ENCODE measurements around the gene TMEM52B. TPM values are rescaled to one million over a fixed set of nuclear protein-coding genes. Genes with fewer than 3 reads are reported as not detected.

The TMEM52B gene
- total RNA-seq = not detected

DNA sequence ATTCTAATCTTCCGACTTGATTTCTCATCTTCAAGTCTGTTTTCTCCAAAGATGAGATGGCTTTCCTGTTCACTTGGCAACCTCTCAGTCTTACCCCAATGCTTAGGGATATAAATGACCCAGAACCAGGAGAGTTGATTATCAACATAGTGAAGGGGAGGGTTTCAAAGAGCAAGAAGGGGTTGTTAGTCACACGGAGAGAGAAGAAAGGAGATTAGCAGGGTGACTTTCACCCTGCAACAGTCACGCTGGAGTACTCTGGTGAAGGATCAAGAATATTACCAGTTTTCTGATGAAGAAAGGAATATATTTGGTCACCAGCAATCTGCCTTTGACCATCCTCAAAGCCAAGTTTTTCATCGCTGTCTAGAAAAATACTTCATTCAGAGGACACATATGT is at the start of gene TMEM52B:
Gene TMEM52B, plus strand, starts transcription at position 212 of the 400 bp plus-strand sequence. CDS start 543 bp downstream, outside the sequence.
- no peak for ATAC-seq

DNA sequence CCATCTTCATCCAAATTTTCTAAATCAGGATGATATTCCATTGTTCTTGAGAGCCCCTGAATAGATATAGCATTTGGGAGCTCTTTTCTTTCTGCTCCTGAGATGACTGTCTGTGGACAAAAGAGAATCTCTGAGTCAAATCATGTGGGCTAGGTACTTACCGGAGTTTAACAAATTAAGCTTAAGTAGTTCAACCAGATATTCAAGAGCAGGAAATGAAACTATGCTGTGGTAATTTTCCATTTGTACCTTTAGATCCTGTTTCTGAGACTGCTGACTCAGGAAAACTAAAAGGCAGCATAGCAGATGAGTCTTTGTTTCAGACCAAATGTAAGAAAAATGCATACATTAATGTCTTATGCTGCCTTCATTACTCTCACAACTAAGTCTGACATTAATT is 48.8 kb upstream of the TMEM52B start, which contains the start of gene CLEC7A:
Gene CLEC7A, minus strand, starts transcription at position 158 of the 400 bp plus-strand sequence. Its CDS starts 117 bp downstream, at position 41.
- peak; percentile 85 for ATAC-seq

DNA sequence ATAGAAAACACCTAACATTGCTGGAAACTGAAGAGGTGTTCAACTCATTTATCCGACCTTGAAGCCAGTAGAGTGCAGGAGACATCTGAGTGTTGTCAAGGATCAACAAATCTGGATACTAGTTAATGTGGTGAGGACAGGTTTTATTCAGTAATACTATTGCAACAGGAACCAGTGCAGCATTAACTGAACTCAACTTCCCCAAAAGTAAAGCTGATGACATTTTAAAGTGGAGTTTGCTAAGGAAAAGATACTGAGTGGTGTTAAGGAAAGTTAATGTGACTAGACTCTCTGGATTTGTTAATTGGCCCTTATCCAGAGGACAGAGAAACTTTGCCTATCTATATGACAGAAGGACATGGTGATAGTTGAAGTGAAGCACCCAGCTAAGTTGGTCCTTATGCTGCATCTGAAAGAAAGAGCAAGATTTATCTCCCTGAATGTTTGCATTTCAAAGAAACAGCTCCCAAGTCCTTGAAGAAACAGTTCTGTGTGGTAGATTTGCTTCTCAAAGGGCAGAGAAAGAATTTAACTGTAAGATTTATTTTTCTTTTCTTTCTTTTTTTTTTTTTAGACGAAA is 47.6 kb upstream of the TMEM52B start:
- no peak for ATAC-seq

DNA sequence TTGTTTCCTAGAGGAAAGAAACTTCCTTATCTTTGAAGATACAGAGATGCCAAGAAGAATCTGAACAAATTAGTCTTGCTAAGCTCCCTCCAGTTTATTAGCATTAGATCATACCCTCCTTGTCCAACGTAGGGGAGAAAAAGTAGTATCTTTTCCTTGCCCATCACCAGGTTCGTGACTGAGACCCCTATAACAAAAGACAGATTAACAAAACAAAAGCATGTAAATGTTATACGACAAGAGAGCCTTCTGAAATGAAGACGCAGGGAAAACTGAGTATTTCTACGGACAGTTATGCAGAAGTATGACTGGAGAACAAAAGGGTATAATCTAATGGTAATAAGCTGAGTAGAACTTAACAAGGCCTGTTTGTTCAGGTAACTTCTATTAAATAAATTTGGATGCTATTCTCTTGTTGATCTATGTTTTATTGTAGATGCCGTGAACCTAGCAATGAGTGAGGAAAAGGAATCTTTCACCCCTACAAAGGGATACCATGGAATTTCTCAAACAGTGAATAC is 45.9 kb upstream of the TMEM52B start:
- no peak for ATAC-seq

DNA sequence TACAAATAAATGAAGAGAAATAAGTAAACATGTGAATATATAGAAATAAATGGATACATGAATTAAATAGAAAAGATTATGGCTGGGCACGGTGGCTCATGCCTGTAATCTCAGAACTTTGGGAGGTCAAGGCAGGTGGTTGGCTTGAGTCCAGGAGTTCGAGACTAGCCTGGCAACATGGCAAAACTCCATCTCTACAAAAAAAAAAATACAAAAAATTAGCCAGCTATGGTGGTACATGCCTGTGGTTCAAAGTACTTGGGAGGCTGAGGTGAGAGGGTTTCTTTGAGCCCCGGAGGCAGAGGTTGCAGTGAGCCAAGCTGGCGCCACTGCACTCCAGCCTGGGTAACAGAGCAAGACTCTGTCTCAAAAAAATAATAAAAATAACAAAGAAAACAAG is 43.7 kb upstream of the TMEM52B start:
- no peak for ATAC-seq

DNA sequence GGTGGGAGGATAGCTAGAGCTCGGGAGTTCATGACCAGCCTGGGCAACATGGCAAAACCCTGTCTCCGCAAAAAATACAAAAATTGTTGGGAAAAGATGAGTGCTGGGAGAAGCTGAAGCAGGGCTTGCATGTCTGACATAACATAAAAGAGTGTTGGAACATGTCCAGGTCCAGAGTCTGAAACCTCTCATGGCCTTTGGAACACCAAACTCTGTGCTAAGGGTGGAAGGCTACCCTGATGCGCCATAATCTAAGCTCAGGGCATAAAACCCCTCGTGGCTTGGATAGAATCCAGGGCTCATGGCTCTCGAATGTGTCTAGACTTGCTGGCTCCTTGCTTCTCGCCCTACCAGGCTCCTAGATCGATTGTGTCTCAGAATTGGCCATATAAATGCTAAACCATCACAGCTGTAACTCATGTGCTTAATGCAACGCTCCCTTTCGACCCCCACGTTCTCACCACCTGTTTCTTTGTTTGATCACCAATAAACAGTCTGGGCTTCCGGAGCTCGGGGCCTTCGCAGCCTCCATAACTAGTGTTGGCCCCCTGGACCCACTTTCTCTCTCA is 42.1 kb upstream of the TMEM52B start:
- no peak for ATAC-seq

DNA sequence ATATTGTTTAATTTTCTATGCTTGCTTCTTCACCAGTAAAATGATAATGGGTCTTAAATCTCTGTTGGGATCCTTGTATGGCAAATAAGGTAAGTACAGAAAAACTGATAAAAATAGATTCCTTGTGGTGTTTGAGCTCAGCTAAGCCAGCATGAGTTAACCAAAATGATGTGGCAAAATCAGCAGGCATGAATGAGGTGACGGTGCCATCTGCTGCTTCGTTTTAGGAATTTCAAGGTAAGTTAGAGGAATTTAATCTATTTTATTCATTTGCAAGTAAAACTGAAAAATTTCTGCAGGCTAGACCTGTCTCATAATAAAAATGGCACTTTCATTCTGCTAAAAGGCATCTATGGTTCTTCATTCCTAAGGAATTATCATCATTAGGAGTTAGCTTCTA is 38.8 kb upstream of the TMEM52B start:
- ATAC-seq = peak; percentile 71

DNA sequence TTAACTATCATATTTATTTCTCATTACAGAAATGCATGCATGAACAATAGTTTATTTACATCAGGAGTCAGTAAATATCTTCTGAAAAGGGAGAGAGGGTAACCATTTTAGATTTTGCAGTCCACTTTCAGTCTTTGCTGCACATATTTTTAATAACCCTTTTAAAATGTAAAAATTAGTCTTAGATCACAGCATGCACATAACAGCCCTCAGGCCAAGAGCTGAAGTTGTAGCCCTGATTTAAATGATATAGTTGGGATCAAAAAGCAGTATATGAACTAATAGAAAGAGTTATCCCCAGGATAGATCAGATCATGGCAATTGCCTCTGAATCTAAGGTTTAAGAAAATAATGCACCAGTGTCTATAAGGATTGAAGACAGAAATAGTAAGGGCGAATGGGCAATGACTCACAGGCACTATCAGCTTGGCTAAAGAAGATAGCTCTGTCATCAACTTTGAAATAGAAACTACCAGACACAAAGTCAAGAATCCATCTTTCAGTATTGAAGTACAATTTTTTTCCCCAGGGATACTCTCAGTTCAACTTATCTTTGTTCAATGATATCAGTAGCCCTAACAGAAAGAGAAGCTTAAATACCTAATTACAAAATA is 35.7 kb upstream of the TMEM52B start:
- ATAC-seq = no peak

DNA sequence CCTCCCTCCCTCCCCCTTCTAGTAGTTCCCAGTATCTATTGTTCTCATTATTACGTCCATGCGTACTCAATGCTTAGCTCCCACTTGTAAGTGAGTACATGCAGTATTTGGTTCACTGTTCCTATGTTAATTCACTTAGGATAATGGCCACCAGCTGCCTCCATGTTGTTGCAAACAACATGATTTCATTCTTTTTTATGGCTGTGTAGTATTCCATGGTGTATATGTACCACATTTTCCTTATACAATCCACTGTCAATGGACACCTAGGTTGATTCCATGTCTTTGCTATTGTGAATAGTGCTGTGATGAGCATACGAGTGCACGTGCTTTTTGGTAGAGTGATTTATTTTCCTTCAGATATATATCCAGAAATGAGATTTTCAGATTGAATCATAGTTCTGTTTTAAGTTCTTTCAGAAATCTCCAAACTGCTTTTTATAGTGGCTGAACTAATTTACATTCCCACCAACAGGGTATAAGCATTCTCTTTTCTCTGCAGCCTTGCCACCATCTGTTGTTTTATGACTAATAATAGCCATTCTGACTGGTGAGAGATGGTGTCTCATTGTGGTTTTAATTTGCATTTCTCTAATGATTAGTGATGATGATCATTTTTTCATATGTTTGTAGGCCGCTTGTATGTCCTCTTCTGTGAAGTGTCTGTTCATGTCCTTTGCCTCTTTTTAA is 31.0 kb upstream of the TMEM52B start:
- no peak for ATAC-seq

DNA sequence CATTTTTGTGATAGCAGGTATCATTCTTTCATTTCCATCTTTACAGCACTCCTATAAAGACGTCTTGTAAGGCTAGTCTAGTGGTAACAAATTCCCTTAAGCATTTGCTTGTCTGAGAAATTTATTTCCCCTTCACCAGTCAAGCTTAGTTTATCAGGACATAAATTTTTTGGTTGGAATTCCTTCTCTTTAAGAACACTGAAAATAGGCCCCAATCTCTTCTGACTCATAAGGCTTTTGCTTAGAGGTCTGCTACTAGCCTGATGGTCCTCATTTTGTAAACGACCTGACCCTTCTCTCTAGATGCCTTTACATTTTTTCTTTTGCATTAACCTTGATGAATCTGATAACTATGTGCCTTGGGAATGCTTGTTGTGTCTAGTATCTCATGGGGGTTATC is 27.2 kb upstream of the TMEM52B start:
- ATAC-seq = no peak

DNA sequence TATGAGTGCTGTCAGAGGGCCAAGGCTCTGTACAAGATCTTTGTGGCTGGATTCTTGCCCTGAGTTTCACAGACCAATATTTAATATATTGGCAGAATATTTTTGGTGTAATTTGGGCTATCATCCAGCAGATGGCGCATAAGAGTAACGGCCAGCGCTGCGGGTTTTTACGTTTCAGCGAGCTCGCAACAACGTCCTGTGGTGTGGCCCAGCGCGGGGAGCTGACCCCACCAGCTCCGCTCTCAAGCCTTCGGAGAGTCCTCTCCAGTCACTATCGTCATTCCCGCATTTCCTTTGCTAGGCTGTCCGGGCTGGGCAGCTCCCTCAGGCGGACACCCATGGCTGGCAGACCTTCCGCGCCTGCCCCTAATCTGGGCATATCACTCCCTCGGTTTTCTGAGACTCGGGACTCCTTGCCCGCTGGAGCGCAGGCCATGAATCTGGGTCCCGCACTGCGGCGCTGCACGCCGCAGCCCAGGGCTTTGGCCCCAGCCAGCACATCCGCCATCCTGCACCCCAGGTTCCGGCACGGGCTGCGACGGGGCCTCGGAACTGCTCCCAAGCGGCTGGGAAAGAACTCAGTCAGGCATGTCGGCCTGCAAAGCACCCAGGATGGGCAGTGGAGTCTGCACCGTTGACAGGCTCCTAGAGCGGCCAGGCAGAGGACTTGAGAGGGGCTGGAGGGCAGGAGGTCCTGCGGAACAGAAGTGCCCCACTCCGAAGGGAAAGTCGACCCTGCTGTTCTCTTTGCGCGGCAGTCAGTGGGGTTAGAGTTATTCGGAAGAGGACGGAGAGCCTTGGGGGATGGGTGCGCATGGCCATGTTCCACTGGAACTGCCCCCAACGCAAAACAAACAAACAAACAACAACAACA is 25.3 kb upstream of the TMEM52B start:
- peak; percentile 89 for ATAC-seq

DNA sequence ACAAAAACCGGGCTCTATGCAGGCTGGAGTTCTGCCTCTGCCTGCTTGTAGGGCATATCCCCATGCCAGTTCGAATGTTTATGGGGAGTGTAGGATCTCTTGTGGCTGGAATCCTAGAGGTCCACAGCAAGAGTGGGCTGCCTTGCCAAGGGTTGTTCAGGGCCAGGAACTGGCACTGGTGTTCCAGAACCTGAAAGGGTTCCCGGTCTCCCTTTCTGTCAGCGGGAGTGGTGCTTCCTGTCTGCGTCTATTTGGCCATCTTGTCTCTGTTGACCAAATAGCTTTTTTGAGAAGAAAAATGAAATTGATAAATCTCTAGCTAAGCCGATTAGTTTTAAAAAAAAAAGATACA is 24.7 kb upstream of the TMEM52B start:
- ATAC-seq = peak; percentile 31

DNA sequence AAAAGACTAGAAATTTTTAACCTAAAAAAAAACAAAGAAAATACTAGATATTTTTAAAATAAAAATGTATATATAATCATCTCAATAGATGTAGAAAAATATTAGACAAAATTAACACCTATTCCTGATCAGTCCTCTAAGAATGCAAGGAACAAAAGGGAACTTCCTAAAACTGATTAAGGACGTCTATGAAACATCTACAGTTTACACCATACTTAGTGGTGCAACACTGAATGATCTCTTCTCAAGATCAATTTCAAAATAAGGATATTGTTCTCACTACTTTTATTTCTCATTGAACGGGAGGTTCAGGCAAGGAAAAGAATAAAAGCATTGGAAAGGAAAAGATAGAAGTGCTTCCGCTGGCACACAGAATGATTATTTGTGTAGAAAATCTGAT is 22.9 kb upstream of the TMEM52B start:
- no peak for ATAC-seq

DNA sequence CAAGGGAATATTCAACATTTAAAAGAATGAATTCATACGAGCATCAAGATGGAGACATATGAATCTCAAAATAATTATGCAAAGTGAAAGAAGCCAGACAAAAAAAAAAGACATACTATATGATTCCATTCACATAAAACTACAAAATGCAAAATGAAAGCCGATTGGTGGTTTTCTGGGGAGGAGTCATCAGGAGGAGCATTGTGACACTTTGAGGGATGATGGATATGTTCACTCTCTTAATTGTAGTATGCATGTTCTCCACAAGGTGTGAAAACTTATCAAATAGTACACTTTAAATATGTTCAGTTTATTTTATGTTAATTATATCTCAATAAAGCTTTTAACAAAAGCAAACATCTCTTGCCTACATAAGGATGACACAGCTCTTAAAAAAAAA is 20.4 kb upstream of the TMEM52B start:
- no peak for ATAC-seq

DNA sequence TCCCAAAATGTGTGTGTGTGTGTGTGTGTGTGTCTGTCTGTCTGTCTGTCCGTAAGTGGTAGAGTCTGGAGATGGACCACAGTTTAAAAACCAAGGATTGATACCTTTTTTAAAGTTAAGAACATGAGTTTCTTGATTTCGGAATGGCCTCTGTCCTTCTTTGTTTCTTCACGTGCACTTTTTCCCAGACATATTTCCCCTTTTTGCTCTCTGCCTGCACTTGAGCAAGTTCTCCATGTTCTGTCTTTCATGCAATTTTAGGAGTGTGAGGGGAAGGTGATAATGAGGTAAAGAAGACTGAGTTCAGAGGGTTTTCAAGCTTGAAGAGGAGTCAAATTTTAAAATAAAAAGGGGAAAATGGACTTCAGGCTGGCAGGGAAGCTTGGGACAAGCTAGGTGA is 19.6 kb upstream of the TMEM52B start:
- ATAC-seq = no peak

DNA sequence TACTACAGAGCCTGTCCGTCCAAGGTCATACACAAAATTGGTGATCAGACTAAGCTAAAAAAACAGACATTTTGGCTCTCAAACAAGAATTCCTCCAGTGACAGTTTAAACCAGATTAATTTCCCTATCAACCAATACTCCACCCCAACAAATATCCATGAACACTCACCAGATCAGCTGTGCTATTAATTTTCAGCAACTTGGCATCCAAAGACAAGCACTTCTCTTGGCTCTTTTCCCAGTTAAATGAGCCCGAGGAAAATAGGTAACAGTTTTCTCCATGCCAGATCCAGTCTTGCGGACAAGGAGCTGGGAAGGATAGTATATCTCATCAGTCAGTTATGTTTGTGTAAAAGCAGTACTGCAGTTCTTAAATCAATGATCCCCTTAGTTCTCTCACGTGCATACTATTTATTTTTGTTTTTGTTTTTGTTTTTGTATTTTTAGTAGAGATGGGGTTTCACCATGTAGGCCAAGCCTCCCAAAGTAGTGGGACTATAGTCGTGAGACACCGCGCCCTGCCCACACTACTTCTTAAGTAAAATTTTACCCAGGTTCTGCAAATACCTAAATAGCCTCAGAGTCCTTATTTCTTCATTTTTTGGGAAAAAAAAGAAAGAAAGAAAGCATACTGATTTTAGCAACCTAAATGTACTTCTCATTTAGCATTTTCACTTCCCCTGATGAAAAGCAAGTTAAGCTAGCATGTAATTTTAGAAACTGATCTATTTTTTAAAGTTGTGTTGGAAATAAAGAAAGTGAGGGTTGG is 18.0 kb upstream of the TMEM52B start:
- ATAC-seq = no peak

DNA sequence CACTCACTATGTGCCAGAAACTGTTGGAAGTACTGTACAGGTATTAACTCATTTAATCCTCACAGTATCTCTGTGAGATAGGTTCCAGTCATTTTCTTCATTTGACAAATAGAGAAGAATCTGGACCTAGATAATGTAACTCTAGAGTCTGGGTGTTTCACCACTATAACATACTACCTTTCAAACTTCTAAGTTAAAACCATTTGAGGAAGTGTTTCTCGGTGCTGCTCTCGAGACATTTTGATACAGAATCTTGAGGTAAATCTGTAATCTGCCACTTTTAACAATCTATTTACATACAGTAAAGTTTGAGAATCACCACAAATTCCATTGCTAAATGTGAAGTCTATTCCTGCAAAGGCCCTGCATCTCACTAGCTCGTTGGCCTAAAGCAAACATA is 15.7 kb upstream of the TMEM52B start:
- ATAC-seq = no peak

DNA sequence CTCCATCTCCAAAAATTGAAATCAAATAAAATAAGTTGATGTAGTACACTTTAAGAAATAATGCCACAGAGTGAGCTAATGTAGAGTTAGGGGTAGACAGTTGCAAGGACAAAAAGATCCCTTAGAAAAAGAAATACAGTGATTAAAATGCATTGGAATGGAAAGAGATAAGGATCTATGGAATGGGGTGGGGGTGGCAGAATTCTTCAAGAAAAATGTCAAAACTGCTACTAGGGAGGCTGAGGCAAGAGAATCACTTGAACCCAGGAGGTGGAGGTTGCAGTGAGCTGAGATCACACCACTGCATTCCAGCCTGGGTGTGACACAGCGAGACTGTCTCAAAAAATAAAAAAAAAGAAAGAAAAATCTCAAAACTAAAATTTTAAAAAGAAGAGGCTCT is 13.4 kb upstream of the TMEM52B start:
- no peak for ATAC-seq

DNA sequence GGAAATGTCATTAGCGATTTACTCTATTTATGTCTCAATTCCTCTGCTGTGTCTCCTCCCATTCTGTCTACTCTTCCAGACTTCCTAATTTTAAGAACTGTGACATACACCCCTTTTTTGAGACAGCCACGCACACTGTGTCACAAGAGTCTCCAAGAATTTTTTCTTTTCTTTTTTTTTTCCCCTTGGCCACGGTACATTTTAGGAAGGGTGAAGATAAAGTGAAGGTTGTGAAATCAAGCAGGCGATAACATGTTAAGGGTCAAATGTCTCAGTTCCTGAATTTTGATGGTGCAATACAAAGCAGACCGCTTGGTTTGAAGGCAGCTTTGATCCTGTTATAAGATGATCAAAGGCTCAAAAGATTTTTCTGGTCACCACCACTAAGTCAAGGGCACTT is 11.2 kb upstream of the TMEM52B start:
- no peak for ATAC-seq

DNA sequence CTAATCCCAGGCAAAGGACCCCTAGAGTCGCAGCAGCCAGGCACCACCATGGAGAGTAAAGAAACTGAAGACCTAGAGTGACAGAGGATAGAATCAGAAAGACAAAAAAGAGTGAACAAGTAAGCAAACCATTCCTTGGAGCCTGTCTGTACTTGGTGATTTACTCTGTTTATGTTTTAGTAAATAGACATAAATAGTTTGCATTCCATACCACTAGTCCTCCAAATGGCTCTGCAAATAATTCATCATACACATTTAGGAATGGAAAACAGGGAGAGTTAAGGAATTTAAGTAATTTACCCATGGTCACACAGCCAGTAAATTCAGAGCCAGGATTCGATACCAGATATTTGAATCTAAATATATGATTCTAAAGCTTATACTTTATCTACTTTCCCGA is 9.7 kb upstream of the TMEM52B start:
- no peak for ATAC-seq

DNA sequence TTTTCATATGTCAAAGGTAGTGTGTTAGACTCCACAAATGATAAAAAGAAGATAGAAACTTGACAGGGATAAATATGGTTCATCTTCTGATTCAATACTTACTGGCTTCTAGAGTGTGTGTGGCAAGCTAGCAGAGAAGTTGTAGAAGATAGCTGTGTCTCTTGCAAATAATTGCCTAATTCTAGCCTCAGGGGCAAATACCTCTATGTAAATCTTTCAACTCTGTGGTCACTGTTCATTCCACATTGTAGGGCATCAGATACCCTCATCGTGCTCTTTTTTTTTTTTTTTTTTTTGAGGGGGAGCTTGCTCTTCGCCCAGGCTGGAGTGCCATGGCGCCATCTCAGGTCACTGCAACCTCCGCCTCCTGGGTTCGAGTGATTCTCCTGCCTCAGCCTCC is 8.6 kb upstream of the TMEM52B start:
- ATAC-seq = no peak
